ENCODE data around the gene HBP1.
A peak's percentile ranks its signal among the peaks of the same experiment; 100 is the strongest.

HBP1 gene

GRCh38 chr7:107224374-107225223, 55.8 kb downstream of the HBP1 start:
- no peak for TF ChIP-seq CTCF (IDR thresholded peaks at IDR 0.05; ENCODE audit: low read length, missing control alignments)
- DNase-seq (ENCODE audit: low read depth): no peak
- no peak overlapping the region for H3K4me3 ChIP-seq (replicated peaks; ENCODE audit: low read depth, low read length)

GRCh38 chr7:107228291-107228690, 59.5 kb downstream of the HBP1 start:
- no peak for TF ChIP-seq CTCF (IDR thresholded peaks at IDR 0.05; ENCODE audit: low read length, missing control alignments)
- DNase-seq (ENCODE audit: low read depth): no peak
- H3K4me3 ChIP-seq (replicated peaks; ENCODE audit: low read depth, low read length): no peak overlapping the region

- no peak for TF ChIP-seq CTCF (IDR thresholded peaks at IDR 0.05; ENCODE audit: low read length, missing control alignments)
- no peak for DNase-seq (ENCODE audit: low read depth)
- no peak overlapping the region for H3K4me3 ChIP-seq (replicated peaks; ENCODE audit: low read depth, low read length)
These were observed 61.5 kb downstream of the HBP1 start for GRCh38 chr7:107230334-107230733.

GRCh38 chr7:107232568-107233090, 63.8 kb downstream of the HBP1 start:
- no peak overlapping the region for H3K4me3 ChIP-seq (replicated peaks; ENCODE audit: low read depth, low read length)
- peak; percentile 10 for DNase-seq (ENCODE audit: low read depth)
- no peak for TF ChIP-seq CTCF (IDR thresholded peaks at IDR 0.05; ENCODE audit: low read length, missing control alignments)

- TF ChIP-seq CTCF (IDR thresholded peaks at IDR 0.05; ENCODE audit: low read length, missing control alignments): no peak
- DNase-seq (ENCODE audit: low read depth): no peak
- no peak overlapping the region for H3K4me3 ChIP-seq (replicated peaks; ENCODE audit: low read depth, low read length)
These were observed 64.4 kb downstream of the HBP1 start for GRCh38 chr7:107233174-107233573.

GRCh38 chr7:107233981-107234380, 65.2 kb downstream of the HBP1 start:
- H3K4me3 ChIP-seq (replicated peaks; ENCODE audit: low read depth, low read length): no peak overlapping the region
- no peak for TF ChIP-seq CTCF (IDR thresholded peaks at IDR 0.05; ENCODE audit: low read length, missing control alignments)
- no peak for DNase-seq (ENCODE audit: low read depth)

- DNase-seq (ENCODE audit: low read depth): no peak
- no peak overlapping the region for H3K4me3 ChIP-seq (replicated peaks; ENCODE audit: low read depth, low read length)
- no peak for TF ChIP-seq CTCF (IDR thresholded peaks at IDR 0.05; ENCODE audit: low read length, missing control alignments)
These were observed 65.6 kb downstream of the HBP1 start for GRCh38 chr7:107234436-107234835.
